AG08396 (cell line): ENCODE measurements around the gene TKTL1.

Experiments
- DNase-seq: peaks from one replicate; pipeline ENCODE4 v3.0.0; 2012; ENCODE audit warnings: low spot score, mixed read lengths

The TKTL1 gene

GRCh38 chrX:154362085-154362742, 66.6 kb downstream of the TKTL1 start:
- no peak for DNase-seq

- no peak for DNase-seq
Observed at GRCh38 chrX:154363706-154364439, 68.3 kb downstream of the TKTL1 start.

- DNase-seq, result no peak
Observed at GRCh38 chrX:154365052-154365600, 69.5 kb downstream of the TKTL1 start.

- DNase-seq, result no peak
Observed at GRCh38 chrX:154365997-154366665, 70.5 kb downstream of the TKTL1 start.

GRCh38 chrX:154366666-154367055, 71.1 kb downstream of the TKTL1 start:
- DNase-seq, result no peak

- DNase-seq, result no peak
Observed at GRCh38 chrX:154367474-154368308, 72.1 kb downstream of the TKTL1 start.

GRCh38 chrX:154368630-154369448, 73.2 kb downstream of the TKTL1 start:
- DNase-seq, result peak; percentile 83

GRCh38 chrX:154369449-154370299, 74.1 kb downstream of the TKTL1 start:
- peak; percentile 81 for DNase-seq

- DNase-seq, result no peak
Observed at GRCh38 chrX:154370300-154371016, 74.9 kb downstream of the TKTL1 start.

- DNase-seq, result peak; percentile 82
Observed at GRCh38 chrX:154371017-154371788, 75.6 kb downstream of the TKTL1 start.

- DNase-seq, result no peak
Observed at GRCh38 chrX:154371789-154372300, 76.2 kb downstream of the TKTL1 start.

- DNase-seq, result peak; percentile 65
Observed at GRCh38 chrX:154372612-154373022, 77.0 kb downstream of the TKTL1 start.

- DNase-seq, result peak; percentile 68
Observed at GRCh38 chrX:154373340-154374306, 78.0 kb downstream of the TKTL1 start.

GRCh38 chrX:154374313-154375155, 78.9 kb downstream of the TKTL1 start, which contains the start of gene FLNA:
Gene FLNA, minus strand, starts transcription at chrX:154374634. Its CDS starts 3,389 bp downstream, at chrX:154371245.
- DNase-seq, result no peak

GRCh38 chrX:154375156-154375504, 79.5 kb downstream of the TKTL1 start:
- DNase-seq, result no peak

- DNase-seq, result no peak
Observed at GRCh38 chrX:154376774-154377173, 81.2 kb downstream of the TKTL1 start.
